Endothelial cell of umbilical vein (primary cell): ENCODE results near the gene DSG3. TPM values are rescaled to one million over a fixed set of nuclear protein-coding genes. Genes with fewer than 3 reads are reported as not detected.

Experiments
- BruUV-seq: library from RNA; stranded (reverse); fragments of 400-500 nt; replicated peaks from 2 replicates; lab custom pipeline; 2021; lab: Mats Ljungman, UMichigan
- CTCF ChIA-PET: fragments of 300-600, 350-600 bp; sonication (Branson Sonifier 250); formaldehyde crosslinking; loops from one replicate; lab custom pipeline; 2021; ENCODE audit warnings: antibody characterized with exemption, inconsistent platforms; lab: Charles Lee
- POLR2A ChIA-PET: fragments of 300-600, 350-600 bp; sonication (Branson Sonifier 250); formaldehyde crosslinking; loops from one replicate; lab custom pipeline; 2021; ENCODE audit warnings: antibody characterized with exemption, inconsistent platforms; lab: Charles Lee
- DNase-seq: peaks from one replicate; pipeline ENCODE4 v3.0.0-alpha.2; 2011; ENCODE audit warnings: low read depth, low spot score
- FAIRE-seq: peaks from 2 replicates; lab custom pipeline; 2011; peaks lifted over from hg19 to GRCh38; lab: Jason Lieb, UNC
- H2AFZ ChIP-seq: 2 replicates; pipeline ENCODE4 v1.6.0; 2012; ENCODE audit warnings: low read depth, low read length, control low read depth, inconsistent platforms
- H3K27ac ChIP-seq: 2 replicates; pipeline ENCODE4 v1.5.1; 2011; ENCODE audit warnings: low read depth, mild to moderate bottlenecking, control low read depth, low read length, moderate library complexity; ENCODE audit not compliant: insufficient read depth
- H3K27me3 ChIP-seq, 2 experiments: 2 replicates each; pipeline versions ENCODE4 v1.6.0 to v1.6.1; 2011; ENCODE audit warnings: low read length in 2 of 2, mixed read lengths in 1 of 2; ENCODE audit not compliant: control insufficient read depth in 2 of 2, insufficient read depth in 2 of 2
- H3K36me3 ChIP-seq, 2 experiments: 2 replicates in 1 of 2; 3 replicates in 1 of 2; pipeline ENCODE4 v1.5.1; 2011; ENCODE audit warnings: low read length in 2 of 2, mild to moderate bottlenecking in 1 of 2, moderate library complexity in 1 of 2; ENCODE audit not compliant: control insufficient read depth in 2 of 2, insufficient read depth in 2 of 2; ENCODE audit errors: extremely low read depth in 1 of 2
- H3K4me1 ChIP-seq: 3 replicates; pipeline ENCODE4 v1.5.1; 2011; ENCODE audit warnings: mild to moderate bottlenecking, low read length; ENCODE audit not compliant: control insufficient read depth, insufficient read depth; ENCODE audit errors: extremely low read depth
- H3K4me2 ChIP-seq: 2 replicates; pipeline ENCODE4 v1.6.1; 2011; ENCODE audit warnings: low read length, control low read depth, mixed read lengths; ENCODE audit not compliant: insufficient read depth
- H3K4me3 ChIP-seq, 3 experiments: fragments of 200-600 bp in 1 of 3; sonication (generic), shearing (Covaris generic) in 1 of 3; replicated peaks in 1 of 3; 2 replicates each; pipeline ENCODE4 v1.5.1; 2011 to 2016; ENCODE audit warnings: control low read depth in 3 of 3, low read length in 3 of 3, mild to moderate bottlenecking in 2 of 3, inconsistent platforms in 1 of 3, low read depth in 1 of 3, moderate library complexity in 1 of 3; ENCODE audit not compliant: insufficient read depth in 1 of 3
- H3K79me2 ChIP-seq: 2 replicates; pipeline ENCODE4 v1.6.0; 2012; ENCODE audit warnings: low read length, inconsistent platforms; ENCODE audit not compliant: control insufficient read depth, insufficient read depth
- H3K9ac ChIP-seq: replicated peaks from 2 replicates; pipeline ENCODE3; 2011; ENCODE audit warnings: low read length, control low read depth; ENCODE audit not compliant: insufficient read depth; ENCODE audit errors: extremely low read depth
- H3K9me1 ChIP-seq: replicated peaks from 3 replicates; pipeline ENCODE4 v1.6.0; 2011; ENCODE audit warnings: mild to moderate bottlenecking, low read length; ENCODE audit not compliant: control insufficient read depth, insufficient read depth; ENCODE audit errors: extremely low read depth
- H3K9me3 ChIP-seq: replicated peaks from 2 replicates; pipeline ENCODE4 v1.5.1; 2012; ENCODE audit warnings: low read length, inconsistent platforms; ENCODE audit not compliant: control insufficient read depth, insufficient read depth
- H4K20me1 ChIP-seq: replicated peaks from 2 replicates; pipeline ENCODE3; 2011; ENCODE audit warnings: mild to moderate bottlenecking, low read length; ENCODE audit not compliant: control insufficient read depth, insufficient read depth; ENCODE audit errors: extremely low read depth
- EZH2 ChIP-seq: IDR thresholded peaks from 2 replicates; pipeline ENCODE4 v1.6.1; 2012; ENCODE audit warnings: borderline replicate concordance, low read depth, mild to moderate bottlenecking, moderate library complexity, low read length, inconsistent platforms; ENCODE audit not compliant: severe bottlenecking
- FOS ChIP-seq: IDR thresholded peaks from 2 replicates; pipeline ENCODE4 v1.6.1; 2011; ENCODE audit warnings: mild to moderate bottlenecking, low read length, moderate library complexity, borderline replicate concordance; ENCODE audit not compliant: insufficient read depth
- GATA2 ChIP-seq: IDR thresholded peaks from 2 replicates; pipeline ENCODE4 v1.7.0; 2011; ENCODE audit warnings: low read depth, mild to moderate bottlenecking, moderate library complexity, mixed read lengths, low read length; ENCODE audit not compliant: insufficient read length, insufficient read depth
- JUN ChIP-seq: IDR thresholded peaks from 2 replicates; pipeline ENCODE4 v1.6.1; 2011; ENCODE audit warnings: borderline replicate concordance, low read depth; ENCODE audit not compliant: insufficient read length, insufficient read depth
- MAX ChIP-seq: IDR thresholded peaks from 2 replicates; pipeline ENCODE4 v1.6.1; 2011; ENCODE audit not compliant: insufficient read depth, insufficient read length
- MYC ChIP-seq: IDR thresholded peaks from one replicate; pipeline ENCODE4 v1.6.1; 2011; ENCODE audit warnings: mild to moderate bottlenecking, low read depth, low read length
- POLR2A ChIP-seq: IDR thresholded peaks from 2 replicates; pipeline ENCODE4 v1.6.1; 2012; ENCODE audit warnings: low read depth, mild to moderate bottlenecking, control low read depth, low read length
- POLR2AphosphoS5 ChIP-seq: IDR thresholded peaks from 2 replicates; pipeline ENCODE4 v1.6.1; 2012; ENCODE audit warnings: low read depth, mild to moderate bottlenecking, control low read depth, low read length, moderate library complexity; ENCODE audit not compliant: insufficient read depth
- dilution Hi-C: fragments of 300-500 bp; cut with MboI; formaldehyde crosslinking; loops from one replicate; pipeline ENCODE4 v1.15.0; 2019; ENCODE audit warnings: low sequenced_read_pairs; ENCODE audit not compliant: extremely low pct_ligation_motif_present
- intact Hi-C: fragments of 100-400 bp; cut with micrococcal nuclease; formaldehyde crosslinking; loops from one replicate; pipeline ENCODE4 v1.10.0; 2022
- polyA plus RNA-seq, 4 experiments: library from polyadenylated mRNA; depleted of rRNA in 3 of 4; stranded (reverse) in 3 of 4; unstranded in 1 of 4; fragments of >200 nt; gene quantifications; 2 replicates each; pipeline versions ENCODE4 v1.2.1 to v1.2.3, GENCODE V29; 2011 to 2012; ENCODE audit warnings: missing spikeins in 1 of 4
- total RNA-seq: library from RNA; stranded (reverse); gene quantifications from 2 replicates; pipeline ENCODE4 v1.2.3, GENCODE V29; 2021
- TF ChIP-seq, protein P1 (sequence below), 2 donors: IDR thresholded peaks; 1 replicate in 1 of 2; 2 replicates in 1 of 2; pipeline ENCODE4 v1.5.1; 2011; ENCODE audit warnings: low read length in 2 of 2, mild to moderate bottlenecking in 2 of 2, moderate library complexity in 2 of 2, control low read depth in 1 of 2, inconsistent platforms in 1 of 2, low read depth in 1 of 2; ENCODE audit not compliant: insufficient read depth in 1 of 2; ENCODE audit errors: extremely low read depth in 1 of 2

The DSG3 gene
- total and polyA plus RNA-seq, 2 donors (not counting 3 experiments of a cell fraction or from before 2014, with no cell fraction given): 0.07 TPM; not detected in 1

GRCh38 chr18:31516437-31516836 lies 68.9 kb downstream of the DSG3 start:
- ChIA-PET POLR2A (no interaction called here), CTCF (no interaction called here)
- no peak for TF ChIP-seq MYC
- no peak for TF ChIP-seq FOS
- no peak for TF ChIP-seq POLR2A
- no peak for TF ChIP-seq POLR2AphosphoS5
- no peak for TF ChIP-seq JUN
- TF ChIP-seq, protein P1, sequence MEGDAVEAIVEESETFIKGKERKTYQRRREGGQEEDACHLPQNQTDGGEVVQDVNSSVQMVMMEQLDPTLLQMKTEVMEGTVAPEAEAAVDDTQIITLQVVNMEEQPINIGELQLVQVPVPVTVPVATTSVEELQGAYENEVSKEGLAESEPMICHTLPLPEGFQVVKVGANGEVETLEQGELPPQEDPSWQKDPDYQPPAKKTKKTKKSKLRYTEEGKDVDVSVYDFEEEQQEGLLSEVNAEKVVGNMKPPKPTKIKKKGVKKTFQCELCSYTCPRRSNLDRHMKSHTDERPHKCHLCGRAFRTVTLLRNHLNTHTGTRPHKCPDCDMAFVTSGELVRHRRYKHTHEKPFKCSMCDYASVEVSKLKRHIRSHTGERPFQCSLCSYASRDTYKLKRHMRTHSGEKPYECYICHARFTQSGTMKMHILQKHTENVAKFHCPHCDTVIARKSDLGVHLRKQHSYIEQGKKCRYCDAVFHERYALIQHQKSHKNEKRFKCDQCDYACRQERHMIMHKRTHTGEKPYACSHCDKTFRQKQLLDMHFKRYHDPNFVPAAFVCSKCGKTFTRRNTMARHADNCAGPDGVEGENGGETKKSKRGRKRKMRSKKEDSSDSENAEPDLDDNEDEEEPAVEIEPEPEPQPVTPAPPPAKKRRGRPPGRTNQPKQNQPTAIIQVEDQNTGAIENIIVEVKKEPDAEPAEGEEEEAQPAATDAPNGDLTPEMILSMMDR (IDR thresholded peaks at IDR 0.05; ENCODE audit: extremely low read depth in 1 of 2, insufficient read depth in 1 of 2, low read depth in 1 of 2, low read length in 2 of 2): no peak
- no peak for TF ChIP-seq EZH2
- TF ChIP-seq MAX: no peak
- no peak for TF ChIP-seq GATA2
- Histone ChIP-seq H3K4me1 (no peaks in the 10 kb centered on the region), H3K27me3 (no peaks in the 10 kb centered on the region), H2AFZ (no peak overlapping the region), H3K9me3 (no peaks in the 10 kb centered on the region), H3K9me1 (no peaks in the 10 kb centered on the region), H3K27ac (no peak overlapping the region), H3K9ac (no peak overlapping the region), H3K79me2 (no peaks in the 10 kb centered on the region), H3K4me3 (no peak overlapping the region), H3K36me3 (no peaks in the 10 kb centered on the region), H4K20me1 (no peaks in the 10 kb centered on the region), H3K4me2 (no peak overlapping the region)
- dilution Hi-C loops: no loop called here
- DNase-seq (no peak), FAIRE-seq (no peak)
- no TSS peak for BruUV-seq
- intact Hi-C loops: no loop called here
